Psoas muscle (tissue), 8 donors: ENCODE measurements around the gene RAB3D. TPM values are rescaled to one million over a fixed set of nuclear protein-coding genes. Genes with fewer than 3 reads are reported as not detected.
"Not testable (repeated sequence)": the region's sequence is repeated elsewhere in the genome, so short reads cannot be mapped to it uniquely, and the experiment has no call there.

Experiments
- ATAC-seq, 4 donors: fragments of 200-7000 bp; cut with Tn5 transposase; one replicate each; pipeline ENCODE4 v1.9.1; 2020; ENCODE audit warnings: moderate library complexity in 3 of 4, mild to moderate bottlenecking in 2 of 4
- DNase-seq, 2 donors: peaks; one replicate each; pipeline ENCODE4 v3.0.0-alpha.2; 2020
- H3K27ac ChIP-seq: fragments of 200-600 bp; one replicate; pipeline ENCODE4 v1.8.0; 2022
- H3K27me3 ChIP-seq, 3 donors: fragments of 200-600 bp in 1 of 3; one replicate each; pipeline versions ENCODE4 v1.6.1 to v1.8.0; 2013 to 2022; ENCODE audit warnings: low read length in 2 of 3, mild to moderate bottlenecking in 2 of 3, moderate library complexity in 1 of 3; ENCODE audit not compliant: insufficient read depth in 3 of 3
- H3K36me3 ChIP-seq, 2 donors: fragments of 200-600 bp in 1 of 2; one replicate each; pipeline versions ENCODE4 v1.6.1 to v1.8.0; 2013 to 2022; ENCODE audit warnings: low read depth in 1 of 2, mild to moderate bottlenecking in 1 of 2, moderate library complexity in 1 of 2; ENCODE audit not compliant: insufficient read depth in 1 of 2
- H3K4me1 ChIP-seq: fragments of 200-600 bp; one replicate; pipeline ENCODE4 v1.8.0; 2022
- H3K4me3 ChIP-seq: fragments of 200-600 bp; one replicate; pipeline ENCODE4 v1.8.0; 2022; ENCODE audit warnings: mild to moderate bottlenecking
- H3K9me3 ChIP-seq: fragments of 200-600 bp; one replicate; pipeline ENCODE4 v1.8.0; 2022
- CTCF ChIP-seq: fragments of 200-600 bp; IDR thresholded peaks from one replicate; pipeline ENCODE4 v1.8.0; 2022; ENCODE audit warnings: antibody characterized with exemption
- WGBS, 3 donors: extraction: QIAGEN DNeasy Blood & Tissue Kit; methylation state at CpG; one replicate each; pipeline versions ENCODE4 v1.1.6 to v1.1.7; 2013; 5-methylcytosine and 5-hydroxymethylcytosine counted together
- intact Hi-C, 2 donors: fragments of 100-400 bp; cut with DNase I; formaldehyde crosslinking; loops; one replicate each; pipeline versions ENCODE4 v1.11.0 to v1.14.2; 2022
- polyA plus RNA-seq, 3 donors: library from polyadenylated mRNA; stranded (reverse); fragments of 200-250 nt; gene quantifications; one replicate each; pipeline ENCODE4 v1.2.3, GENCODE V29; 2013
- total RNA-seq, 4 donors: library from RNA; stranded (reverse); fragmentation: NEBNext Ultra II Directional in 2 of 4; extraction: Animal tissue kit (Norgen Biotek cat#: 25700) in 2 of 4; gene quantifications; one replicate each; pipeline versions ENCODE4 v1.2.1 to v1.2.4, GENCODE V29; 2021 to 2023
- donor health status: healthy with polysubstance abuse.
- donor health status: DM: no; HTN: no; CAD: no; lungs with moderate emphysema.
- donor health status: Bipolar disorder and iron deficiency.
- donor health status: healthy.
- donor health status: DM: yes; HTN: yes; CAD: no.
- donor health status: DM: no; HTN: no; CAD: no.
- donor health status: DM: no; HTN: no; CAD: no.
- donor health status: DM: yes; HTN: yes; CAD: no.

Gene RAB3D
- total and polyA plus RNA-seq, 7 donors, result 1.1 to 5.6 (median 4.0) TPM

- ATAC-seq, result peak; percentile 65 to 82 (median 80)
- peaks cover 0 to 25% of the 10 kb centered on the region in 2 donors for H3K36me3 ChIP-seq
- peak; percentile 79 to 85 for DNase-seq
- intact Hi-C loops, result no loop called here
- no peak for TF ChIP-seq CTCF
- 19 to 28% (median 20%) methylated on average over 10 of the region's 10 CpGs for WGBS, 3 donors
- H3K4me1 ChIP-seq, result no peaks in the 10 kb centered on the region
- peak overlapping the region; percentile 65 for H3K27ac ChIP-seq
- H3K9me3 ChIP-seq, result no peaks in the 10 kb centered on the region
- H3K4me3 ChIP-seq, result no peak overlapping the region
- peaks cover 0 to 2% (median 0%) of the 10 kb centered on the region in 3 donors for H3K27me3 ChIP-seq
These were observed 15.3 kb downstream of the RAB3D start for GRCh38 chr19:11324079-11324661.

GRCh38 chr19:11323601-11324078, 15.8 kb downstream of the RAB3D start:
- H3K4me3 ChIP-seq, result no peak overlapping the region
- no peaks in the 10 kb centered on the region for H3K4me1 ChIP-seq
- ATAC-seq (peak in 1 of 4 donors; percentile 20), DNase-seq (no peak)
- peaks cover 0 to 3% (median 2%) of the 10 kb centered on the region in 3 donors for H3K27me3 ChIP-seq
- intact Hi-C loops, result no loop called here
- H3K9me3 ChIP-seq, result no peaks in the 10 kb centered on the region
- TF ChIP-seq CTCF, result no peak
- H3K36me3 ChIP-seq, result peaks cover 0 to 25% of the 10 kb centered on the region in 2 donors
- 63 to 67% (median 64%) methylated on average over 5 of the region's 5 CpGs for WGBS, 3 donors
- peak overlapping the region; percentile 65 for H3K27ac ChIP-seq

GRCh38 chr19:11322269-11323024, 17.0 kb downstream of the RAB3D start:
- ATAC-seq (no peak), DNase-seq (no peak)
- intact Hi-C loops, result no loop called here
- H3K27me3 ChIP-seq, result peaks cover 0 to 11% (median 2%) of the 10 kb centered on the region in 3 donors
- whole genome bisulfite sequencing, 3 donors, result 58 to 66% (median 61%) methylated on average over 7 of the region's 7 CpGs
- H3K9me3 ChIP-seq, result no peaks in the 10 kb centered on the region
- no peaks in the 10 kb centered on the region for H3K4me1 ChIP-seq
- peaks cover 0 to 14% of the 10 kb centered on the region in 2 donors for H3K36me3 ChIP-seq
- no peak overlapping the region for H3K27ac ChIP-seq
- no peak overlapping the region for H3K4me3 ChIP-seq
- TF ChIP-seq CTCF, result no peak

GRCh38 chr19:11321191-11322126, 18.0 kb downstream of the RAB3D start:
- no peak for TF ChIP-seq CTCF
- intact Hi-C loops, result no loop called here
- DNase-seq (no peak), ATAC-seq (no peak)
- 74 to 77% (median 76%) methylated on average over 14 of the region's 14 CpGs for WGBS, 3 donors
- Histone ChIP-seq H3K4me1 (no peaks in the 10 kb centered on the region), H3K9me3 (no peaks in the 10 kb centered on the region), H3K27ac (no peak overlapping the region), H3K27me3 (peaks cover 0 to 14% (median 2%) of the 10 kb centered on the region in 3 donors), H3K36me3 (peaks cover 0 to 5% of the 10 kb centered on the region in 2 donors), H3K4me3 (no peak overlapping the region)

- H3K4me1 ChIP-seq, DNase-seq, ATAC-seq, H3K9me3 ChIP-seq, H3K36me3 ChIP-seq, H3K4me3 ChIP-seq, H3K27ac ChIP-seq, intact Hi-C loops: not testable (repeated sequence)
- WGBS, 3 donors, result 77 to 82% (median 81%) methylated on average over 9 of the region's 9 CpGs
- H3K27me3 ChIP-seq, result peaks cover 0 to 14% (median 2%) of the 10 kb centered on the region in 3 donors
These were observed 19.0 kb downstream of the RAB3D start for GRCh38 chr19:11320278-11320995.
